Measurements from ENCODE around the gene CCDC184. TPM values are rescaled to one million over a fixed set of nuclear protein-coding genes. Genes with fewer than 3 reads are reported as not detected.

Gene CCDC184
- polyA plus RNA-seq, 3 donors, result 0.03 TPM; not detected in 2

- Histone ChIP-seq H3K4me3 (replicated peaks in 1 of 3; ENCODE audit: low read depth in 2 of 3, low read length in 3 of 3) (no peak overlapping the region), H2AFZ (ENCODE audit: insufficient read depth, low read depth, low read length, poor library complexity, severe bottlenecking) (no peak overlapping the region), H3K9me3 (replicated peaks in 1 of 2; ENCODE audit: control insufficient read depth in 1 of 2, insufficient read depth in 1 of 2, low read length in 2 of 2) (no peaks in the 10 kb centered on the region), H3K4me2 (replicated peaks; ENCODE audit: extremely low read depth, low read length, poor library complexity, severe bottlenecking) (no peak overlapping the region), H4K20me1 (ENCODE audit: insufficient read depth, low read length) (no peaks in the 10 kb centered on the region), H3K27me3 (ENCODE audit: control insufficient read depth in 2 of 2, insufficient read depth in 2 of 2, low read length in 2 of 2) (peaks cover 2 to 18% of the 10 kb centered on the region in 2 donors), H3K9ac (ENCODE audit: insufficient read depth, low read length, poor library complexity, severe bottlenecking) (no peak overlapping the region), H3K36me3 (replicated peaks in 1 of 2; ENCODE audit: control insufficient read depth in 1 of 2, insufficient read depth in 2 of 2, low read length in 2 of 2) (no peaks in the 10 kb centered on the region), H3K79me2 (ENCODE audit: insufficient read depth, low read length) (peaks cover 15% of the 10 kb centered on the region), H3K4me1 (ENCODE audit: control insufficient read depth in 1 of 2, insufficient read depth in 2 of 2, low read length in 2 of 2) (peaks cover 18 to 22% of the 10 kb centered on the region in 2 donors), H3K27ac (ENCODE audit: low read depth in 1 of 2, low read length in 2 of 2) (no peak overlapping the region)
- no peak for TF ChIP-seq CTCF (IDR thresholded peaks at IDR 0.05)
- DNase-seq, result no peak
- H3K9me3 Mint-ChIP-seq, result no peaks in the 10 kb centered on the region
- peaks cover 4 to 18% (median 5%) of the 10 kb centered on the region in 3 donors for H3K27me3 Mint-ChIP-seq (ENCODE audit: low read depth in 3 of 3)
- intact Hi-C loops (cut with micrococcal nuclease), result loop anchor here (5.0 kb wide), 1 partner anchor 158 kb away; the partner anchor contains the start of gene ZNF641 (in 2 of the 2)
- H3K36me3 Mint-ChIP-seq, result no peaks in the 10 kb centered on the region
- H3K4me1 Mint-ChIP-seq, result peaks cover 19% of the 10 kb centered on the region
- no peak overlapping the region for H3K27ac Mint-ChIP-seq
- peak overlapping the region in 1 of 2 donors; percentile 18 for H3K4me3 Mint-ChIP-seq
- WGBS (ENCODE audit: insufficient coverage), result 85% methylated on average over 1 of the region's 1 CpG
Observed at GRCh38 chr12:48194799-48195201, 11.4 kb downstream of the CCDC184 start.

GRCh38 chr12:48197549-48197970, 14.1 kb downstream of the CCDC184 start:
- peak overlapping the region; percentile 96 for H3K4me2 ChIP-seq (replicated peaks; ENCODE audit: extremely low read depth, low read length, poor library complexity, severe bottlenecking)
- peaks cover 24% of the 10 kb centered on the region for H3K79me2 ChIP-seq (ENCODE audit: insufficient read depth, low read length)
- peak; percentile 15 to 48 (median 33) for DNase-seq
- Mint-ChIP-seq H3K36me3 (peaks cover 6 to 11% of the 10 kb centered on the region in 2 donors), H3K27me3 (ENCODE audit: low read depth in 3 of 3) (peaks cover 0 to 14% (median 4%) of the 10 kb centered on the region in 3 donors), H3K9me3 (peaks cover 0 to 6% (median 5%) of the 10 kb centered on the region in 7 donors), H3K4me1 (peaks cover 45% of the 10 kb centered on the region), H3K4me3 (peak overlapping the region; percentile 92 to 96), H3K27ac (peak overlapping the region; percentile 97 to 99 (median 98))
- 6% methylated on average over 4 of the region's 10 CpGs for WGBS (ENCODE audit: insufficient coverage)
- H4K20me1 ChIP-seq (ENCODE audit: insufficient read depth, low read length), result no peaks in the 10 kb centered on the region
- peak overlapping the region; percentile 92 for H3K9ac ChIP-seq (ENCODE audit: insufficient read depth, low read length, poor library complexity, severe bottlenecking)
- no peaks in the 10 kb centered on the region for H3K36me3 ChIP-seq (replicated peaks in 1 of 2; ENCODE audit: control insufficient read depth in 1 of 2, insufficient read depth in 2 of 2, low read length in 2 of 2)
- TF ChIP-seq CTCF (IDR thresholded peaks at IDR 0.05), result peak; percentile 74
- intact Hi-C loops (cut with micrococcal nuclease), result loop anchor here (5.0 kb wide), 1 partner anchor 155 kb away; the partner anchor contains the start of gene ZNF641 (in 2 of the 2)
- peak overlapping the region; percentile 78 to 89 (median 79) for H3K4me3 ChIP-seq (replicated peaks in 1 of 3; ENCODE audit: low read depth in 2 of 3, low read length in 3 of 3)
- H3K9me3 ChIP-seq (replicated peaks in 1 of 2; ENCODE audit: control insufficient read depth in 1 of 2, insufficient read depth in 1 of 2, low read length in 2 of 2), result no peaks in the 10 kb centered on the region
- peak overlapping the region; percentile 89 to 98 for H3K27ac ChIP-seq (ENCODE audit: low read depth in 1 of 2, low read length in 2 of 2)
- H3K27me3 ChIP-seq (ENCODE audit: control insufficient read depth in 2 of 2, insufficient read depth in 2 of 2, low read length in 2 of 2), result peaks cover 0 to 15% of the 10 kb centered on the region in 2 donors
- H3K4me1 ChIP-seq (ENCODE audit: control insufficient read depth in 1 of 2, insufficient read depth in 2 of 2, low read length in 2 of 2), result peaks cover 38 to 47% of the 10 kb centered on the region in 2 donors
- peak overlapping the region; percentile 94 for H2AFZ ChIP-seq (ENCODE audit: insufficient read depth, low read depth, low read length, poor library complexity, severe bottlenecking)
